Right atrium auricular region (tissue), 2 donors: Measurements from ENCODE around the gene OPRPN. TPM values are rescaled to one million over a fixed set of nuclear protein-coding genes. Genes with fewer than 3 reads are reported as not detected.

Experiments used
- DNase-seq: peaks from one replicate; pipeline ENCODE4 v3.0.0-alpha.2; 2019; ENCODE audit warnings: low spot score
- H3K27ac ChIP-seq, 2 donors: fragments of 200-600 bp; sonication (generic); 1 replicate in 1 of 2; 2 replicates in 1 of 2; pipeline ENCODE4 v1.5.1; 2016 to 2019
- H3K27me3 ChIP-seq, 2 donors: fragments of 200-600 bp; sonication (generic); one replicate each; pipeline versions ENCODE4 v1.5.1 to v1.6.0; 2017 to 2019
- H3K36me3 ChIP-seq: fragments of 200-600 bp; sonication (generic); one replicate; pipeline ENCODE4 v1.5.1; 2016
- H3K4me1 ChIP-seq, 2 donors: fragments of 200-600 bp; sonication (generic); one replicate each; pipeline versions ENCODE4 v1.5.1 to v1.6.0; 2017 to 2019
- H3K4me3 ChIP-seq, 2 donors: fragments of 200-600 bp; sonication (generic); 1 replicate in 1 of 2; 2 replicates in 1 of 2; pipeline ENCODE4 v1.5.1; 2017 to 2019; ENCODE audit warnings: mild to moderate bottlenecking in 1 of 2, moderate library complexity in 1 of 2
- H3K9me3 ChIP-seq, 2 donors: fragments of 200-600 bp; sonication (generic); one replicate each; pipeline ENCODE4 v1.5.1; 2019
- CTCF ChIP-seq, 2 donors: fragments of 200-600 bp; sonication (generic); IDR thresholded peaks; one replicate each; pipeline ENCODE4 v1.5.1; 2019; ENCODE audit warnings: antibody characterized with exemption in 2 of 2
- total RNA-seq, 2 donors: library from RNA; depleted of rRNA; stranded (reverse); fragments of >200 nt; gene quantifications; one replicate each; pipeline ENCODE4 v1.1.0, GENCODE V29; 2016

Gene OPRPN
- total RNA-seq, 2 donors from 2014 or later, result not detected

GRCh38 chr4:70367813-70368212, 29.9 kb upstream of the OPRPN start:
- Histone ChIP-seq H3K27ac (no peak overlapping the region), H3K27me3 (no peaks in the 10 kb centered on the region), H3K4me3 (no peak overlapping the region), H3K9me3 (no peaks in the 10 kb centered on the region), H3K4me1 (no peaks in the 10 kb centered on the region), H3K36me3 (no peaks in the 10 kb centered on the region)
- DNase-seq, result no peak
- TF ChIP-seq CTCF (IDR thresholded peaks at IDR 0.05), result no peak

DNA sequence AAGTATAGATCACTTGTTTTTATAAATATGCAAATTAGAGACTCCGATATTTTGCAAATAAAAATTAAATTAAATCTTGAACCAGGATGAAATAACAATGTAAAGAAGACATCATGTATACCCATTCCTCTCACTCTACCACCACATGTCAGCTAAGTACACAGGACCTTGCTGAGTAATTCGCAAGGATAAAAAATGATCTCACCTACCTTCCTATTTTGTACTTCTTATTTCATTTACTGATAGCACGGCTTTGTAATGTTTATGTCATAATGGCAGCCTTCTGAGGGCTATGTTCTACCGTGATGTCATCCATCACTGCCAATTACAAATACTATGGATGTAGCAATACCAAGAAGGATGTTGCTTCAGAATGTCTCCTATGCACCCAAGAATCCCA, 25.8 kb upstream of the OPRPN start:
- H3K4me3 ChIP-seq, result no peak overlapping the region
- no peak for DNase-seq
- H3K27me3 ChIP-seq, result no peaks in the 10 kb centered on the region
- no peaks in the 10 kb centered on the region for H3K9me3 ChIP-seq
- H3K4me1 ChIP-seq, result no peaks in the 10 kb centered on the region
- no peaks in the 10 kb centered on the region for H3K36me3 ChIP-seq
- H3K27ac ChIP-seq, result no peak overlapping the region
- TF ChIP-seq CTCF (IDR thresholded peaks at IDR 0.05), result no peak

DNA sequence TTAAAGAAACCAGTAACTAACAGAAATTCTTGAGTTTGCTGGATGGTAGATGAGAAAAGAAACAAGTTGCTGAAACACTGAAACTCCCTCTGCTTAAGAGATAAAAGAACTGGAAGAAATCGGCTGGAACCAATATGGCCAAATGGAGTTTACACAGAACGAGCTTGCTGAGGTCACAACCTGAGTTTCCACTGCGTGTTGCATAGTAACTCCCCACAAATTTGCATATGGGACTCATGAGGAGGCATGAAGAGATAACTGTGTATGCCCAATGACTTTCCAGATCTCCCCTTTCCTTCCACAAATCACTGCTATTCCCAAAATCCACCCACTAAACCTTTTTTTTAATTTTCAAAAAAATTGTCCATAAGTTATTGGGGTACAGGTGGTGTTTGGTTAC, 25.0 kb upstream of the OPRPN start:
- Histone ChIP-seq H3K4me3 (no peak overlapping the region), H3K4me1 (no peaks in the 10 kb centered on the region), H3K9me3 (no peaks in the 10 kb centered on the region), H3K36me3 (no peaks in the 10 kb centered on the region), H3K27me3 (no peaks in the 10 kb centered on the region), H3K27ac (no peak overlapping the region)
- no peak for TF ChIP-seq CTCF (IDR thresholded peaks at IDR 0.05)
- DNase-seq, result no peak

DNA sequence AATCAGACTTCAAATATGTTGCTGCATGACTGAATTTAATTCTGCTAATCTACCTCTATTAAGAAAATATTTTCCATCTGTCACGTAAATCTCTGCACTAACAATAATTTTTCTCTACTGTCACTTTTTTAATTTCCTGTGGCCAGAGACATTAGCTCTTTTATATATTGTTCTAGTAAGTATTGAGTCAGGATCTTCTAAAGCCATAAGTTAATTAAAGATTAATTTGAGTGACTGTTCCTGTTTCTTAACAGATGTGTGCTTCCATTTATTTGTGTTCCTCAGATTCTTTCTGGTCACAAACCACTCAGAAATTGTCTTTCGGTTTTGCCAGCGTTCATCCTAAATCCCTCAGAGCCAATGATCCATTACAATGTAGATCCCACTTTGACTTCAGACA, 17.2 kb upstream of the OPRPN start:
- TF ChIP-seq CTCF (IDR thresholded peaks at IDR 0.05), result no peak
- no peak overlapping the region for H3K27ac ChIP-seq
- H3K4me3 ChIP-seq, result no peak overlapping the region
- no peak for DNase-seq
- H3K27me3 ChIP-seq, result no peaks in the 10 kb centered on the region
- no peaks in the 10 kb centered on the region for H3K36me3 ChIP-seq
- H3K4me1 ChIP-seq, result no peaks in the 10 kb centered on the region
- H3K9me3 ChIP-seq, result no peaks in the 10 kb centered on the region

- Histone ChIP-seq H3K36me3 (no peaks in the 10 kb centered on the region), H3K4me3 (no peak within 1 kb of the TSS), H3K9me3 (no peaks in the 10 kb centered on the region), H3K27me3 (no peaks in the 10 kb centered on the region), H3K27ac (no peak within 1 kb of the TSS), H3K4me1 (no peaks in the 10 kb centered on the region)
- DNase-seq, result no peak
- no peak for TF ChIP-seq CTCF (IDR thresholded peaks at IDR 0.05)
These were observed 15.0 kb upstream of the OPRPN start, which contains the start of gene SMR3B for GRCh38 chr4:70382691-70383181. Gene SMR3B, plus strand, starts transcription at chr4:70383131. Its CDS starts 1,380 bp downstream, at chr4:70384511.

- H3K4me1 ChIP-seq, result no peaks in the 10 kb centered on the region
- TF ChIP-seq CTCF (IDR thresholded peaks at IDR 0.05), result no peak
- no peak for DNase-seq
- peaks cover 0 to 5% of the 10 kb centered on the region in 2 donors for H3K9me3 ChIP-seq
- no peaks in the 10 kb centered on the region for H3K27me3 ChIP-seq
- no peak overlapping the region for H3K27ac ChIP-seq
- H3K36me3 ChIP-seq, result no peaks in the 10 kb centered on the region
- H3K4me3 ChIP-seq, result no peak overlapping the region
These were observed 5.5 kb upstream of the OPRPN start for GRCh38 chr4:70392057-70392776.
